GM12892 (cell line): ENCODE measurements around the gene TUNAR.

ENCODE experiments used
- POLR2A ChIP-seq: IDR thresholded peaks from 2 replicates; pipeline ENCODE4 v1.6.1; 2011; ENCODE audit warnings: low read depth, low read length, control low read depth
- POLR2AphosphoS5 ChIP-seq: IDR thresholded peaks from 2 replicates; pipeline ENCODE4 v1.6.1; 2011; ENCODE audit warnings: low read depth, low read length, control low read depth
- TAF1 ChIP-seq: IDR thresholded peaks from 2 replicates; pipeline ENCODE4 v1.6.1; 2011; ENCODE audit warnings: low read depth, mild to moderate bottlenecking, control low read depth, low read length, borderline replicate concordance

GRCh38 chr14:95835121-95835730 lies 41.4 kb upstream of the TUNAR start:
- no peak for TF ChIP-seq TAF1
- no peak for TF ChIP-seq POLR2AphosphoS5
- TF ChIP-seq POLR2A: no peak
